Measurements from ENCODE around the gene SLC12A7.

- TF ChIP-seq, protein P1, sequence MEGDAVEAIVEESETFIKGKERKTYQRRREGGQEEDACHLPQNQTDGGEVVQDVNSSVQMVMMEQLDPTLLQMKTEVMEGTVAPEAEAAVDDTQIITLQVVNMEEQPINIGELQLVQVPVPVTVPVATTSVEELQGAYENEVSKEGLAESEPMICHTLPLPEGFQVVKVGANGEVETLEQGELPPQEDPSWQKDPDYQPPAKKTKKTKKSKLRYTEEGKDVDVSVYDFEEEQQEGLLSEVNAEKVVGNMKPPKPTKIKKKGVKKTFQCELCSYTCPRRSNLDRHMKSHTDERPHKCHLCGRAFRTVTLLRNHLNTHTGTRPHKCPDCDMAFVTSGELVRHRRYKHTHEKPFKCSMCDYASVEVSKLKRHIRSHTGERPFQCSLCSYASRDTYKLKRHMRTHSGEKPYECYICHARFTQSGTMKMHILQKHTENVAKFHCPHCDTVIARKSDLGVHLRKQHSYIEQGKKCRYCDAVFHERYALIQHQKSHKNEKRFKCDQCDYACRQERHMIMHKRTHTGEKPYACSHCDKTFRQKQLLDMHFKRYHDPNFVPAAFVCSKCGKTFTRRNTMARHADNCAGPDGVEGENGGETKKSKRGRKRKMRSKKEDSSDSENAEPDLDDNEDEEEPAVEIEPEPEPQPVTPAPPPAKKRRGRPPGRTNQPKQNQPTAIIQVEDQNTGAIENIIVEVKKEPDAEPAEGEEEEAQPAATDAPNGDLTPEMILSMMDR (IDR thresholded peaks at IDR 0.05) = no peak
- no peak for TF ChIP-seq POLR2A (IDR thresholded peaks at IDR 0.05)
Observed at GRCh38 chr5:1121891-1122290, 10.0 kb upstream of the SLC12A7 start.

Data from thyroid gland (tissue), 4 donors.